K562 (cell line): ENCODE data around the gene PPP1R14C. TPM values are rescaled to one million over a fixed set of nuclear protein-coding genes. Genes with fewer than 3 reads are reported as not detected.
A peak's percentile ranks its signal among the peaks of the same experiment; 100 is the strongest.

Source experiments
- ATAC-seq: fragments of 200-7000 bp; cut with Tn5 transposase; 3 replicates; pipeline ENCODE4 v1.9.1; 2020; ENCODE audit warnings: moderate library complexity
- BruUV-seq: library from RNA; stranded (reverse); fragments of 400-500 nt; replicated peaks from 2 replicates; lab custom pipeline; 2021; lab: Mats Ljungman, UMichigan
- CTCF ChIA-PET: fragments of 300-600 bp; formaldehyde crosslinking; extraction: SDS; loops from one replicate; lab custom pipeline; 2021; ENCODE audit warnings: low intra/inter-chr PET ratio; lab: Yijun Ruan, JAX
- POLR2A ChIA-PET: fragments of 300-600, 350-650 bp; sonication (Branson Sonifier 250); formaldehyde crosslinking; extraction: SDS; loops from one replicate; lab custom pipeline; 2021; ENCODE audit warnings: antibody characterized with exemption, inconsistent platforms; lab: Yijun Ruan, JAX
- DNase-seq, 4 experiments: peaks; one replicate each; pipeline versions ENCODE4 v3.0.0 to v3.0.0-alpha.2; 2011 to 2018; ENCODE audit warnings: low spot score in 3 of 4, mixed read lengths in 3 of 4; ENCODE audit errors: extremely low read depth in 1 of 4
- FAIRE-seq: peaks from 2 replicates; lab custom pipeline; 2011; peaks lifted over from hg19 to GRCh38; lab: Jason Lieb, UNC
- H2AFZ ChIP-seq: 2 replicates; pipeline ENCODE4 v1.6.0; 2011; ENCODE audit warnings: low read depth, low read length, control low read depth, inconsistent platforms
- H3K27ac ChIP-seq: fragments of 200-600 bp; 3 replicates; pipeline ENCODE4 v1.8.0; 2011; ENCODE audit warnings: low read depth, mild to moderate bottlenecking, control low read depth, inconsistent platforms, low read length, moderate library complexity, mixed read lengths; ENCODE audit errors: extremely low read depth
- H3K27me3 ChIP-seq, 2 experiments: fragments of 300-600 bp in 1 of 2; 2 replicates in 1 of 2; 3 replicates in 1 of 2; pipeline versions ENCODE4 v1.6.0 to v1.8.0; 2011; ENCODE audit warnings: inconsistent platforms in 2 of 2, low read length in 2 of 2, mild to moderate bottlenecking in 1 of 2, mixed read lengths in 1 of 2, moderate library complexity in 1 of 2; ENCODE audit not compliant: control insufficient read depth in 2 of 2, insufficient read depth in 2 of 2
- H3K36me3 ChIP-seq: fragments of 300-600 bp; 3 replicates; pipeline ENCODE4 v1.8.0; 2011; ENCODE audit warnings: mild to moderate bottlenecking, low read length, inconsistent platforms; ENCODE audit not compliant: control insufficient read depth, insufficient read depth
- H3K4me1 ChIP-seq, 2 experiments: fragments of 200-600 bp in 1 of 2; replicated peaks in 1 of 2; 2 replicates in 1 of 2; 3 replicates in 1 of 2; pipeline versions ENCODE4 v1.5.1 to v1.8.0; 2011; ENCODE audit warnings: inconsistent platforms in 2 of 2, low read length in 2 of 2, mild to moderate bottlenecking in 1 of 2, mixed read lengths in 1 of 2, moderate library complexity in 1 of 2; ENCODE audit not compliant: control insufficient read depth in 2 of 2, insufficient read depth in 2 of 2
- H3K4me2 ChIP-seq: 2 replicates; pipeline ENCODE4 v1.6.1; 2011; ENCODE audit warnings: low read length, control low read depth, inconsistent platforms, mixed read lengths; ENCODE audit not compliant: insufficient read depth
- H3K4me3 ChIP-seq: fragments of 200-600 bp; sonication (generic), shearing (Covaris generic); 2 replicates; pipeline ENCODE4 v1.5.1; 2016; ENCODE audit warnings: control low read depth, inconsistent platforms
- H3K79me2 ChIP-seq: fragments of 200-600 bp; 3 replicates; pipeline ENCODE4 v1.8.0; 2011; ENCODE audit warnings: low read length, inconsistent platforms; ENCODE audit not compliant: control insufficient read depth, insufficient read depth
- H3K9ac ChIP-seq, 2 experiments: 2 replicates each; pipeline versions ENCODE4 v1.6.0 to v1.6.1; 2011; ENCODE audit warnings: low read depth in 2 of 2, low read length in 2 of 2, control low read depth in 1 of 2, inconsistent platforms in 1 of 2, mild to moderate bottlenecking in 1 of 2, mixed read lengths in 1 of 2; ENCODE audit not compliant: insufficient read depth in 1 of 2
- H3K9me1 ChIP-seq: one replicate; pipeline ENCODE4 v1.6.0; 2011; ENCODE audit warnings: inconsistent platforms, mild to moderate bottlenecking, low read length, moderate library complexity; ENCODE audit not compliant: control insufficient read depth, insufficient read depth
- H3K9me3 ChIP-seq: replicated peaks from 2 replicates; pipeline ENCODE4 v1.5.1; 2011; ENCODE audit warnings: low read depth, low read length, inconsistent platforms; ENCODE audit not compliant: control insufficient read depth, insufficient read depth
- H4K20me1 ChIP-seq: replicated peaks from 2 replicates; pipeline ENCODE4 v1.6.1; 2011; ENCODE audit warnings: low read length, inconsistent platforms, mixed read lengths; ENCODE audit not compliant: control insufficient read depth, insufficient read depth
- CBFA2T3 ChIP-seq: fragments of 450-650 bp; IDR thresholded peaks from 2 replicates; pipeline ENCODE4 v1.6.1; 2017
- ELF1 ChIP-seq: fragments of 200-800 bp; sonication (Bioruptor generic); IDR thresholded peaks from 2 replicates; pipeline ENCODE4 v1.6.1; 2016; ENCODE audit warnings: missing genetic modification characterization, missing compliant biosample characterization
- HDAC3 ChIP-seq: fragments of 450-650 bp; IDR thresholded peaks from 2 replicates; pipeline ENCODE4 v1.6.1; 2018; ENCODE audit warnings: borderline replicate concordance, mild to moderate bottlenecking, moderate library complexity; ENCODE audit not compliant: partially characterized antibody
- TCF3 ChIP-seq: sonication (generic); formaldehyde crosslinking; IDR thresholded peaks from 2 replicates; pipeline ENCODE4 v1.4.0; 2020; ENCODE audit warnings: mild to moderate bottlenecking, missing genetic modification reagents
- ZNF830 ChIP-seq: fragments of 250-450 bp; sonication (Bioruptor Pico); IDR thresholded peaks from 2 replicates; pipeline ENCODE4 v1.5.0; 2021; ENCODE audit warnings: mild to moderate bottlenecking
- WGBS: fragments of 100-300 bp; shearing (Covaris generic); methylation state at CpG from one replicate; pipeline ENCODE4 v1.1.6; 2016; ENCODE audit warnings: low coverage, mixed read lengths; ENCODE audit not compliant: insufficient coverage; ENCODE audit errors: missing lambda C conversion rate; 5-methylcytosine and 5-hydroxymethylcytosine counted together
- in situ Hi-C: fragments of 300-500 bp; cut with MboI; formaldehyde crosslinking; loops from 4 replicates; pipeline ENCODE4 v1.15.0; 2018; ENCODE audit warnings: inconsistent platforms, mixed read lengths
- intact Hi-C: fragments of 100-400 bp; cut with micrococcal nuclease; formaldehyde crosslinking; loops from 2 replicates; pipeline ENCODE4 v1.14.2; 2022
- polyA plus RNA-seq, 8 experiments: library from polyadenylated mRNA; depleted of rRNA in 4 of 8; stranded (reverse) in 5 of 8; unstranded in 3 of 8; fragments of >200 nt; fragmentation: Nextera tagmentation in 2 of 8; fragmentation: Illumina TruSeq in 1 of 8; extraction: Ambion mirVana in 2 of 8; extraction: Trizol in 1 of 8; gene quantifications; 2 replicates each; pipeline versions ENCODE4 v1.2.1 to v1.2.3, GENCODE V29; 2011 to 2014; ENCODE audit warnings: inconsistent platforms in 1 of 8, missing spikeins in 1 of 8
- total RNA-seq, 7 experiments: library from RNA; depleted of rRNA in 6 of 7; stranded (reverse); fragments of >200 nt in 6 of 7; fragmentation: Illumina TruSeq in 2 of 7; extraction: Trizol in 2 of 7; gene quantifications; 2 replicates each; pipeline versions ENCODE4 v1.2.1 to v1.2.3, GENCODE V29; 2011 to 2021; ENCODE audit warnings: low replicate concordance in 1 of 7
- TF ChIP-seq, protein P1 (sequence below): sonication (generic); formaldehyde crosslinking; IDR thresholded peaks from 2 replicates; pipeline ENCODE4 v1.8.0; 2022; ENCODE audit warnings: missing genetic modification reagents, mild to moderate bottlenecking, moderate library complexity, borderline replicate concordance

The PPP1R14C gene
- total and polyA plus RNA-seq, 9 of the 15 experiments (the other 6 are each of a cell fraction or from before 2014, with no cell fraction given): 4.5 to 16.6 (median 11.9) TPM

DNA sequence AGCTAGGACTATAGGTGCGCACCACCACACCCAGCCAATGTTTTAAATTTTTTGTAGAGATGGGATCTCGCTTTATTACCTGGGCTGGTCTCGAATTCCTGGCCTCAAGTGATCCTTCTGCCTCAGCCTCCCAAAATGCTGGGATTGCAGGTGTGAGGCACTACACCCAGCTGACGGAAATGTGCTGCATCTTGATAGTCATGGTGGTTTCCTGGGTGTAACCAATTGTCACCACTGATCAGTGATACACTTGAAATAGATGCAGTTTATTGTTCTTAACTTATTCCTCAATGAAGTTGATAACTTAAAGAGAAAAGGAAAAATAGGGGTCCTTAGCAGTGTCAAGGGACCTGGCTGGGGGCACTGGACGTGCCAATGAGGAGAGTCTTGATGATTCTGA, 92.4 kb downstream of the PPP1R14C start:
- Histone ChIP-seq H3K9me3 (0 out of 2 replicates have a peak, but pooled peaks cover 2% of the 10 kb centered on the region), H3K4me1 (peaks cover under 1 to 4% of the 10 kb centered on the region in 2 experiments; a peak in 2 of 5 replicates), H3K4me3 (no peak overlapping the region), H3K27ac (no peak overlapping the region), H3K27me3 (no peaks in the 10 kb centered on the region)
- DNase-seq: no peak
- intact Hi-C loops: no loop called here
- no peak for FAIRE-seq
- no peak for TF ChIP-seq HDAC3
- TF ChIP-seq, protein P1, sequence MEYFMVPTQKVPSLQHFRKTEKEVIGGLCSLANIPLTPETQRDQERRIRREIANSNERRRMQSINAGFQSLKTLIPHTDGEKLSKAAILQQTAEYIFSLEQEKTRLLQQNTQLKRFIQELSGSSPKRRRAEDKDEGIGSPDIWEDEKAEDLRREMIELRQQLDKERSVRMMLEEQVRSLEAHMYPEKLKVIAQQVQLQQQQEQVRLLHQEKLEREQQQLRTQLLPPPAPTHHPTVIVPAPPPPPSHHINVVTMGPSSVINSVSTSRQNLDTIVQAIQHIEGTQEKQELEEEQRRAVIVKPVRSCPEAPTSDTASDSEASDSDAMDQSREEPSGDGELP: peak; percentile 36; the same call in 1 of the 2 replicates
- TF ChIP-seq ZNF830 (CRISPR knock-in tag): no peak
- TF ChIP-seq TCF3: 0 out of 2 replicates have a peak, but pooled peaks have one; percentile 26
- TF ChIP-seq ELF1 (tag): no peak
- TF ChIP-seq CBFA2T3: peak; percentile 30; the same call in 1 of the 2 replicates
- TF ChIP-seq, all 486 proteins: peak for 3
- H3K9me1 ChIP-seq: no peaks in the 10 kb centered on the region
- no peak overlapping the region for H2AFZ ChIP-seq
- H3K4me2 ChIP-seq: no peak overlapping the region
- in situ Hi-C loops: no loop called here
- no peaks in the 10 kb centered on the region for H3K79me2 ChIP-seq
- H3K36me3 ChIP-seq: no peaks in the 10 kb centered on the region
- no peak overlapping the region for H3K9ac ChIP-seq
- CTCF ChIA-PET: no interaction called here
- POLR2A ChIA-PET: interaction anchor here (0.6 kb wide), 1 partner anchor 9 kb away, joined by 3 read pairs; no protein-coding TSS in a partner anchor
- ATAC-seq: no peak
- no TSS peak for BruUV-seq
- H4K20me1 ChIP-seq: no peaks in the 10 kb centered on the region
- WGBS: 58% methylated on average over 5 of the region's 5 CpGs
